HFFc6 (cell line): ENCODE data around the gene TFF3. TPM values are rescaled to one million over a fixed set of nuclear protein-coding genes. Genes with fewer than 3 reads are reported as not detected.

Experiments used
- DNase-seq: peaks from one replicate; pipeline ENCODE4 v3.0.0-alpha.2; 2018
- H3K27ac Mint-ChIP-seq: 2 replicates; pipeline ENCODE4 v1.8.0; 2020; ENCODE audit warnings: mild to moderate bottlenecking, mixed read lengths
- H3K27me3 Mint-ChIP-seq: 2 replicates; pipeline ENCODE4 v1.8.0; 2021; ENCODE audit warnings: mild to moderate bottlenecking, moderate library complexity, mixed read lengths; ENCODE audit not compliant: insufficient read depth
- H3K36me3 Mint-ChIP-seq: 2 replicates; pipeline ENCODE4 v1.8.0; 2021; ENCODE audit warnings: low read depth, mixed read lengths
- H3K4me1 Mint-ChIP-seq: 2 replicates; pipeline ENCODE4 v1.8.0; 2020; ENCODE audit warnings: low read depth, mixed read lengths
- H3K4me3 Mint-ChIP-seq: 2 replicates; pipeline ENCODE4 v1.8.0; 2020; ENCODE audit warnings: mild to moderate bottlenecking, moderate library complexity, mixed read lengths
- H3K9me3 Mint-ChIP-seq: 2 replicates; pipeline ENCODE4 v1.8.0; 2020; ENCODE audit warnings: mild to moderate bottlenecking, mixed read lengths
- total RNA-seq, 6 experiments: library from RNA; stranded (reverse); fragmentation: NEBNext Ultra II Directional; extraction: Animal tissue kit (Norgen Biotek cat#: 25700); gene quantifications; 2 replicates in 1 of 6; 3 replicates in 5 of 6; pipeline ENCODE4 v1.2.3, GENCODE V29; 2021
- TF ChIP-seq, protein P1 (sequence below): fragments of 200-600 bp; sonication (generic); IDR thresholded peaks from 2 replicates; pipeline ENCODE4 v1.5.0; 2021; ENCODE audit warnings: antibody characterized with exemption, mild to moderate bottlenecking

The TFF3 gene
- total RNA-seq, 6 experiments from 2014 or later = not detected

DNA sequence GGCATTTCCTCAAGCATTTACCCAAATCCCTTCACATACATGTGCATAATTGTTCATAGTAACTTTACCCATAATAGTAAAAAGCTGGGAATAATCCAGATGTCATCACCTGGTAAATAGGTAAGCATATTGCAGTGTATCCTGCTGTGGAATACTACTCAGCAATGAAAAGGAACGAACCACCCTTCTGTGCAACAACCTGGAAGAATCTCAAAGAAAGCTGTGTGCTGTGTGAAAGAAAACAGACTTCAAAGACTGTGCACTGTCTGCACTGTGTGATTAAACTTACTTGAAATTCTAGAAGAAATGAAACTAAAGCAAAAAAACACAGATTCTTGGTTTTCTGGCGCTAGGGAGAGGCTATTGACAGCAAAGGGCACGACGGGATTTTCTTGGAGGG, 22.1 kb upstream of the TFF3 start:
- Mint-ChIP-seq H3K27ac (no peak overlapping the region), H3K4me3 (no peak overlapping the region), H3K9me3 (peaks cover 58% of the 10 kb centered on the region), H3K36me3 (peaks cover 3% of the 10 kb centered on the region; the same call in 1 of the 2 replicates), H3K27me3 (no peaks in the 10 kb centered on the region; the same call in 1 of the 2 replicates), H3K4me1 (no peaks in the 10 kb centered on the region)
- DNase-seq = no peak
- TF ChIP-seq, protein P1, sequence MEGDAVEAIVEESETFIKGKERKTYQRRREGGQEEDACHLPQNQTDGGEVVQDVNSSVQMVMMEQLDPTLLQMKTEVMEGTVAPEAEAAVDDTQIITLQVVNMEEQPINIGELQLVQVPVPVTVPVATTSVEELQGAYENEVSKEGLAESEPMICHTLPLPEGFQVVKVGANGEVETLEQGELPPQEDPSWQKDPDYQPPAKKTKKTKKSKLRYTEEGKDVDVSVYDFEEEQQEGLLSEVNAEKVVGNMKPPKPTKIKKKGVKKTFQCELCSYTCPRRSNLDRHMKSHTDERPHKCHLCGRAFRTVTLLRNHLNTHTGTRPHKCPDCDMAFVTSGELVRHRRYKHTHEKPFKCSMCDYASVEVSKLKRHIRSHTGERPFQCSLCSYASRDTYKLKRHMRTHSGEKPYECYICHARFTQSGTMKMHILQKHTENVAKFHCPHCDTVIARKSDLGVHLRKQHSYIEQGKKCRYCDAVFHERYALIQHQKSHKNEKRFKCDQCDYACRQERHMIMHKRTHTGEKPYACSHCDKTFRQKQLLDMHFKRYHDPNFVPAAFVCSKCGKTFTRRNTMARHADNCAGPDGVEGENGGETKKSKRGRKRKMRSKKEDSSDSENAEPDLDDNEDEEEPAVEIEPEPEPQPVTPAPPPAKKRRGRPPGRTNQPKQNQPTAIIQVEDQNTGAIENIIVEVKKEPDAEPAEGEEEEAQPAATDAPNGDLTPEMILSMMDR = no peak

DNA sequence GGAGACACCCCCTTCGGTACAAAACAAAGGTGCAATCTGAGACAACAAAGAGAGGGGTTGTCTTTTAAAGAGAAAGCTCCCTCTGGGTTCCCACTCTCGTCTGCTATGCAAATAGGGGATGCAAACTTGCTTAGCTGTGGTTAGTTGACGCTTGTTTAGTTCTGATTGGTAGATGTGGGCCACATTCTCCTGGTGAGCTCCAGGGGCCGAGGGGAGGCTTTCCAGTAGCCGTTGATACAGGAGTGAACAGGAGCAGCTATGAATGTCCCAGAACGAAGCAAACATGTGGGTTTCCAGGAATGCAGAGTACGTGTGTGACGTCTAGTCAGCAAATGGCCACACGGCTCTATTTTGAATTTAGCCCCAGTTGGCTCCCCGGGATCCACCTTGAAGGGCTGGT, 20.8 kb upstream of the TFF3 start:
- Mint-ChIP-seq H3K27me3 (no peaks in the 10 kb centered on the region; the same call in none of the 2 replicates), H3K36me3 (peaks cover 3% of the 10 kb centered on the region; the same call in 1 of the 2 replicates), H3K4me1 (no peaks in the 10 kb centered on the region), H3K4me3 (no peak overlapping the region), H3K27ac (no peak overlapping the region), H3K9me3 (peaks cover 64% of the 10 kb centered on the region)
- DNase-seq = no peak
- TF ChIP-seq, protein P1 = no peak

DNA sequence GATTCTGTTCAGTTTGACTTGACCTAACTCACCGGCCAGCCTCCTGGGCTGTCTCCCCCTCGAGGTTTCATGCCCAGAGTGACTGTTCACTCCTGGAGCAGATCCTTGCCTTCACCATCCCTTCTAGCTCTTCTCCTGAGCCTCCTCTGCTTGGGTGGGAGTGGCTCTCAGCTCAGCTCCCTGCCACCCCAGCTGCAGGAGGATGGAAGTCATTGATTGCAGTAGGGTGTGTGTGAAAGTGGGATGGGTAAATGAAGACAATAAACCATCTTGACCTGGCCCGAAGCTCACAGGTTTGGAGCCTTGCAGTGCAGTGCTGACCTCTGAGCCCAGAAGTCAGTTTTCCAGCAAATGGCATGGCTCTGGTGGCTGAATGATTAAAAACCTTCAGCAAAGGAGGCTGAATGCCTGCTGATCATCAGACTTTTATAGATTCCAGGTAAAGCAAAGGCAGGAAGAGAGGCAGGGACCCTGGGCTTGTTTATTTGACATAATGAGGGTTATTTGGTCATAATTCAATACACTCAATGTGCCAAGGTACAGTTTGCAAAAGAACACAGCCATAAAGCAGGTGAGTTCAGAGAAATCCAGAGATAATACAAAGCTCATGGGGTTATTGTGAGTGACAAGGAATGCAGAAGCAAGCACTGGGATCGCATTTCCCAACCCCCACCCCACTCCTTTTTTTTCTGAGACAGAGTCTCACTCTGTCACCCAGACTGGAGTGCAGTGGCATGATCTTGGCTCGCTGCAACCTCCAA, 17.5 kb upstream of the TFF3 start:
- Mint-ChIP-seq H3K27me3 (no peaks in the 10 kb centered on the region; the same call in 1 of the 2 replicates), H3K9me3 (peaks cover 57% of the 10 kb centered on the region), H3K36me3 (no peaks in the 10 kb centered on the region; the same call in 1 of the 2 replicates), H3K27ac (no peak overlapping the region), H3K4me1 (no peaks in the 10 kb centered on the region), H3K4me3 (no peak overlapping the region)
- DNase-seq = no peak
- TF ChIP-seq, protein P1 = no peak

DNA sequence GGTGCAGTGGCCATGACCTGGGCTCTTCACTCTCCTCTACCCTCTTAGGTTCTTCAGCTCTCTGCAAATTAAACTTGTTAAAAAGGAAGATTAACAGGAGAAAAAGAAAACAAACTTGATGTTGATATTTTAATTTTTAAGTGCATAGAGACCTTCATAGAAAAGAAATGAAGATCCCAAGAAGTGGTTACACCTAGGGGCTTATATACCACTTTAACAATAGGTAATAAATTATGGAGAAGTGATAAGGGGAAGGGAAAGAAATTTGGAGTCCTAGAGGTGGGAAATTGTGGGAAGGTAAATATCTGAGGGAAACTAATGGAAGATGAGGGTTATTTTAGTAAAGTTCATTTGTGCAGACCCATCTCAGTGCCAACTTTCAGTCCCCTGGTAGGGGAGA, 16.5 kb upstream of the TFF3 start:
- Mint-ChIP-seq H3K4me3 (no peak overlapping the region), H3K36me3 (no peaks in the 10 kb centered on the region; the same call in 1 of the 2 replicates), H3K27ac (no peak overlapping the region), H3K4me1 (no peaks in the 10 kb centered on the region), H3K9me3 (peaks cover 50% of the 10 kb centered on the region), H3K27me3 (no peaks in the 10 kb centered on the region; the same call in 1 of the 2 replicates)
- no peak for DNase-seq
- TF ChIP-seq, protein P1 = no peak

DNA sequence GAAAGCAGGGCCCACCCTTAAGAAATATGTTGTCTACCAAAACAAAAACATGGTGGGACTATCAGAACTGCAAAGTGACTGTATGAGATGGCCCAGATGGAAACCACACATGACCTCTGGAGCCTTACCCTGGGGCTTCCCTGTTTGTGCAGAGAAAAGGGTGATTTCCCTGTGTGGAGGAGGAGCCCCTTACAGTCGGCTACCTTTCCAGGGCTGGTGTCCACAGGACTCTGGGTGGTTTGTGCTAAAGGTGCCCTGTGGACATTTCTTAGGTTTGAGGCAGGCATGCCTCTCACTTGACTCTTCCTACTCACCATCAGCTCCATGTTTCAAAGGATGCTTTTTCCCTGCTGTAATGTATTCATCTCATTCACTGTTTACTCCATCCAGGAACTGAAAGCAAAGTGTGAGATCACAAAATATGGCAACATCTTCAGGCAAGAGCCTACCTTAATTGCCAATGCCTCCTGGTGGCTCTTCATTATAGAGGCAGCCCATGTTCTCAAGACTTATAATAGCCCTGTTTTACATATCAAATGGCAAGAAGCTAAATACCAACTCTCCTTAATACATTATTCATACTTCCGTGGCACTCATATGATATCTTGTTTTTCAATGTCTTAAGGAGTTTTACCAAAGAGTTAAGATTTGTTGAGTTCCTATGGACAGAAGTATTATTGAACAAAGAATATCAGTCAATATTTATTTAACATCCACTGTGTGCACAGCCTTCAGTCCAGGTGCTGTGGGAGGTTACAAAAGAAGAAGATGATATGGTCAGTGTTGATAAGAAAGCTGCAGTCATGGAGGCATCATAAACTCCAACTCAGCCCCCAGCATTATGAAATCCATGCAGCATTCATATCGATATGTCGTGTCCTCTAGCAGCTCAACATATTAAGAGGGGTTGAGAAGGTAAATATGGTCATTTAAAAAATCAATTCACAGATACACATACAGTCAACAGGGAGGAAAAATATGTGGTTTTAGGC, 15.5 kb upstream of the TFF3 start:
- Mint-ChIP-seq H3K4me1 (no peaks in the 10 kb centered on the region), H3K9me3 (peaks cover 48% of the 10 kb centered on the region), H3K36me3 (no peaks in the 10 kb centered on the region; the same call in 1 of the 2 replicates), H3K27me3 (no peaks in the 10 kb centered on the region; the same call in 1 of the 2 replicates), H3K4me3 (no peak overlapping the region), H3K27ac (no peak overlapping the region)
- TF ChIP-seq, protein P1 = no peak
- no peak for DNase-seq
